Keratinocyte (primary cell): ENCODE results near the gene SNX8. TPM values are rescaled to one million over a fixed set of nuclear protein-coding genes. Genes with fewer than 3 reads are reported as not detected.

Experiments used
- DNase-seq: peaks from one replicate; pipeline ENCODE4 v3.0.0-alpha.2; 2011; ENCODE audit warnings: low read depth, missing footprints, low spot score
- FAIRE-seq: peaks from 2 replicates; lab custom pipeline; 2011; peaks lifted over from hg19 to GRCh38; lab: Jason Lieb, UNC
- H2AFZ ChIP-seq: 2 replicates; pipeline ENCODE4 v1.6.0; 2012; ENCODE audit warnings: low read length, control low read depth, inconsistent platforms; ENCODE audit not compliant: control insufficient read depth
- H3K27ac ChIP-seq: 2 replicates; pipeline ENCODE4 v1.5.1; 2011; ENCODE audit warnings: low read length; ENCODE audit not compliant: control insufficient read depth, insufficient read depth
- H3K27me3 ChIP-seq: 3 replicates; pipeline ENCODE4 v1.6.0; 2011; ENCODE audit warnings: low read length; ENCODE audit not compliant: control insufficient read depth, insufficient read depth; ENCODE audit errors: extremely low read depth
- H3K36me3 ChIP-seq, 2 experiments: 2 replicates in 1 of 2; 3 replicates in 1 of 2; pipeline ENCODE4 v1.5.1; 2011; ENCODE audit warnings: low read length in 2 of 2, mild to moderate bottlenecking in 1 of 2; ENCODE audit not compliant: control insufficient read depth in 2 of 2, insufficient read depth in 2 of 2; ENCODE audit errors: extremely low read depth in 1 of 2
- H3K4me1 ChIP-seq: 3 replicates; pipeline ENCODE4 v1.5.1; 2011; ENCODE audit warnings: low read length; ENCODE audit not compliant: control insufficient read depth, insufficient read depth; ENCODE audit errors: extremely low read depth
- H3K4me2 ChIP-seq: 3 replicates; pipeline ENCODE4 v1.6.0; 2011; ENCODE audit warnings: low read depth, low read length; ENCODE audit not compliant: control insufficient read depth, insufficient read depth; ENCODE audit errors: extremely low read depth
- H3K4me3 ChIP-seq, 3 experiments: fragments of 200-600 bp in 1 of 3; sonication (generic) in 1 of 3; 2 replicates in 2 of 3; 3 replicates in 1 of 3; pipeline ENCODE4 v1.5.1; 2011 to 2016; ENCODE audit warnings: low read length in 3 of 3, mild to moderate bottlenecking in 3 of 3, control low read depth in 2 of 3, inconsistent platforms in 1 of 3, low read depth in 1 of 3, mixed read lengths in 1 of 3, mixed run types in 1 of 3, moderate library complexity in 1 of 3; ENCODE audit not compliant: control insufficient read depth in 2 of 3, insufficient read depth in 2 of 3; ENCODE audit errors: extremely low read depth in 1 of 3
- H3K79me2 ChIP-seq: 2 replicates; pipeline ENCODE4 v1.6.0; 2012; ENCODE audit warnings: low read length; ENCODE audit not compliant: control insufficient read depth, insufficient read depth
- H3K9ac ChIP-seq: 3 replicates; pipeline ENCODE4 v1.6.0; 2011; ENCODE audit warnings: low read length; ENCODE audit not compliant: control insufficient read depth, insufficient read depth; ENCODE audit errors: extremely low read depth
- H3K9me1 ChIP-seq: 3 replicates; pipeline ENCODE4 v1.6.0; 2011; ENCODE audit warnings: low read length; ENCODE audit not compliant: control insufficient read depth, insufficient read depth; ENCODE audit errors: extremely low read depth
- H3K9me3 ChIP-seq: 2 replicates; pipeline ENCODE4 v1.5.1; 2012; ENCODE audit warnings: low read depth, low read length; ENCODE audit not compliant: control insufficient read depth
- H4K20me1 ChIP-seq: 3 replicates; pipeline ENCODE4 v1.6.0; 2011; ENCODE audit warnings: low read length; ENCODE audit not compliant: control insufficient read depth, insufficient read depth; ENCODE audit errors: extremely low read depth
- EZH2 ChIP-seq: IDR thresholded peaks from one replicate; pipeline ENCODE4 v1.6.1; 2012; ENCODE audit warnings: inconsistent platforms, mild to moderate bottlenecking, low read length, moderate library complexity
- dilution Hi-C: fragments of 300-500 bp; cut with MboI; formaldehyde crosslinking; loops from one replicate; pipeline ENCODE4 v1.7.0; 2020; ENCODE audit warnings: low sequenced_read_pairs; ENCODE audit not compliant: extremely low pct_ligation_motif_present
- polyA plus RNA-seq, 5 experiments: library from polyadenylated mRNA; depleted of rRNA in 3 of 5; stranded (reverse) in 3 of 5; stranded (forward) in 1 of 5; unstranded in 1 of 5; fragments of >200 nt; gene quantifications; 1 replicate in 1 of 5; 2 replicates in 3 of 5; 3 replicates in 1 of 5; pipeline versions ENCODE4 v1.2.1 to v1.2.3, GENCODE V29; 2011 to 2012; ENCODE audit warnings: missing spikeins in 2 of 5, low read depth in 1 of 5, low replicate concordance in 1 of 5
- TF ChIP-seq, protein P1 (sequence below), 3 experiments: IDR thresholded peaks in 1 of 3; conservative IDR thresholded peaks in 1 of 3; optimal IDR thresholded peaks in 1 of 3; 2 replicates in 2 of 3; 3 replicates in 1 of 3; pipeline versions ENCODE3 to v1.5.1; 2011; ENCODE audit warnings: low read length in 3 of 3, mild to moderate bottlenecking in 3 of 3, moderate library complexity in 2 of 3, control low read depth in 1 of 3, inconsistent platforms in 1 of 3; ENCODE audit not compliant: insufficient read depth in 2 of 3; ENCODE audit errors: extremely low read depth in 1 of 3

SNX8 gene
- polyA plus RNA-seq, 1 donor (not counting 4 experiments of a cell fraction or from before 2014, with no cell fraction given): 24.2 TPM

DNA sequence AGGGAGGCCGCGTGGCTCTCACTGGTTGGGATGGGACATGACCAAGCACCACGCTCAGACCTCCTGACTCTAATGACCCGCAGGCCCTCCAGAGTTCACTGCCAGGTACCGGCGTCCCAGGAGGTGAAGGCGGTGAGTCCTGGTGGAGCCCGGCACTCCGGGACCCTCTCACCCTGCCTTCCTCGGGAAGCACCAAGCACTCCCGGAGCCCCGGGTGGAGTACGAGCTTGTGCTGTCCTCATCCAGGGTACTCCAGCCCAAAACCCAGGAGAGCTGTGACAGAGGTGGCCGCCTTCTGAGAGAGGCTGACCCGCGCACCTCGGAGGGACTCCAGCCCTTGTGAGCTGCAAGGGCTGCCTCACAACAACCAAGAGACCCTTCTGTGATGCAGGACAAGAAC is 90.9 kb downstream of the SNX8 start:
- Histone ChIP-seq H3K27ac (no peak overlapping the region), H3K36me3 (peaks cover 19 to 31% of the 10 kb centered on the region in 2 experiments), H3K4me1 (peaks cover 25% of the 10 kb centered on the region), H2AFZ (no peak overlapping the region), H4K20me1 (peaks cover 6% of the 10 kb centered on the region), H3K4me2 (no peak overlapping the region), H3K27me3 (no peaks in the 10 kb centered on the region), H3K79me2 (peaks cover 40% of the 10 kb centered on the region), H3K9ac (no peak overlapping the region), H3K9me1 (no peaks in the 10 kb centered on the region), H3K4me3 (no peak overlapping the region), H3K9me3 (no peaks in the 10 kb centered on the region)
- no peak for DNase-seq
- no peak for TF ChIP-seq EZH2
- TF ChIP-seq, protein P1, sequence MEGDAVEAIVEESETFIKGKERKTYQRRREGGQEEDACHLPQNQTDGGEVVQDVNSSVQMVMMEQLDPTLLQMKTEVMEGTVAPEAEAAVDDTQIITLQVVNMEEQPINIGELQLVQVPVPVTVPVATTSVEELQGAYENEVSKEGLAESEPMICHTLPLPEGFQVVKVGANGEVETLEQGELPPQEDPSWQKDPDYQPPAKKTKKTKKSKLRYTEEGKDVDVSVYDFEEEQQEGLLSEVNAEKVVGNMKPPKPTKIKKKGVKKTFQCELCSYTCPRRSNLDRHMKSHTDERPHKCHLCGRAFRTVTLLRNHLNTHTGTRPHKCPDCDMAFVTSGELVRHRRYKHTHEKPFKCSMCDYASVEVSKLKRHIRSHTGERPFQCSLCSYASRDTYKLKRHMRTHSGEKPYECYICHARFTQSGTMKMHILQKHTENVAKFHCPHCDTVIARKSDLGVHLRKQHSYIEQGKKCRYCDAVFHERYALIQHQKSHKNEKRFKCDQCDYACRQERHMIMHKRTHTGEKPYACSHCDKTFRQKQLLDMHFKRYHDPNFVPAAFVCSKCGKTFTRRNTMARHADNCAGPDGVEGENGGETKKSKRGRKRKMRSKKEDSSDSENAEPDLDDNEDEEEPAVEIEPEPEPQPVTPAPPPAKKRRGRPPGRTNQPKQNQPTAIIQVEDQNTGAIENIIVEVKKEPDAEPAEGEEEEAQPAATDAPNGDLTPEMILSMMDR (optimal IDR thresholded peaks at IDR 0.05 in 1 of 3, IDR thresholded peaks at IDR 0.05 in 1 of 3, conservative IDR thresholded peaks at IDR 0.05 in 1 of 3; ENCODE audit: extremely low read depth in 1 of 3, insufficient read depth in 2 of 3, low read length in 3 of 3): no peak
- dilution Hi-C loops: no loop called here
- no peak for FAIRE-seq

DNA sequence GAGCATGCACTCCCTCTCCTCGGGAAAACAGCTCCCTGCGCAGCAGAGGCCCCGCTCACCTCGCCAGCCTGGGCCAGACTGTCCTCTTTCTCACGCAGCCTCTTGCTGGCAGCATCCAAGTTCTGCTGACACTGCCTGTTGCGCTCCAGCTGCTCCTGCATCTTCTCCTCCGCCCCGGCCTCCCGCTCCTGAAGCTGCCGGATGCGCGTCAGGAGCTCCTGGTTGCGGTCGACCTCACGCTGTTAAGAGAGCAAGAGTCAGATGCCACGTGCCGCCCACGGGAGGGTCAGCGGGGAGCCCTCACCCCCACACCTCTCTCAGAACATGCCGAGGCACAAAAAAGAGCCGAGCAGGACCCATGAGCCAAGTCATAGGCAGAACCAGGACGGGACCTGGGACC is 91.7 kb downstream of the SNX8 start:
- no peak for TF ChIP-seq EZH2
- TF ChIP-seq, protein P1 (optimal IDR thresholded peaks at IDR 0.05 in 1 of 3, IDR thresholded peaks at IDR 0.05 in 1 of 3, conservative IDR thresholded peaks at IDR 0.05 in 1 of 3; ENCODE audit: extremely low read depth in 1 of 3, insufficient read depth in 2 of 3, low read length in 3 of 3): no peak
- Histone ChIP-seq H3K27me3 (no peaks in the 10 kb centered on the region), H3K4me1 (peaks cover 25% of the 10 kb centered on the region), H4K20me1 (peaks cover 6% of the 10 kb centered on the region), H3K36me3 (peaks cover 23 to 31% of the 10 kb centered on the region in 2 experiments), H3K9ac (no peak overlapping the region), H3K79me2 (peaks cover 34% of the 10 kb centered on the region), H3K9me1 (no peaks in the 10 kb centered on the region), H3K27ac (no peak overlapping the region), H3K4me3 (no peak overlapping the region), H3K9me3 (no peaks in the 10 kb centered on the region), H3K4me2 (no peak overlapping the region), H2AFZ (no peak overlapping the region)
- dilution Hi-C loops: no loop called here
- no peak for FAIRE-seq
- DNase-seq: no peak
